ENCODE results near the gene GPR61. TPM values are rescaled to one million over a fixed set of nuclear protein-coding genes. Genes with fewer than 3 reads are reported as not detected.

Gene GPR61
- total RNA-seq, 2 donors from 2014 or later = not detected

- intact Hi-C loops (cut with DNase I) = no loop called here
- DNase-seq (ENCODE audit: low spot score) = no peak
Observed at GRCh38 chr1:109508001-109508872, 31.4 kb upstream of the GPR61 start.

DNA sequence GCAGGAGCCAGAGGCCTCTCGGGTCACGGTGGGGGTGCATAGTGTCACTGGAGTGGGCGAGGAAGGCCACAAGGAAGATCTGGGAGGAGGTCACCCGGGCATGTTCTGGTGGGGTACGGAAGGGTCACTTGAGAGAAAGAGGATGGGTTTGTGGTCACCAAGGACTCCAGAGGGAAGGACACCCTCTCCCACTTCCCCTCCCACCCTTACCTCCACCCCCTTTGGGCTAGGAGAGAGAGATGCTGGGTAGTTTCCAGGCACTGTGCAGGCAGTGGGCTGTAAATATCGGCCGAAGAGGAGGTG, 30.8 kb upstream of the GPR61 start:
- intact Hi-C loops (cut with DNase I) = no loop called here
- DNase-seq (ENCODE audit: low spot score) = no peak

GRCh38 chr1:109509176-109510134, 30.2 kb upstream of the GPR61 start, which contains the start of gene AMIGO1:
AMIGO1 (minus strand) TSS chr1:109509727; CDS start chr1:109508912, 815 bp downstream.
- intact Hi-C loops (cut with DNase I) = no loop called here

DNA sequence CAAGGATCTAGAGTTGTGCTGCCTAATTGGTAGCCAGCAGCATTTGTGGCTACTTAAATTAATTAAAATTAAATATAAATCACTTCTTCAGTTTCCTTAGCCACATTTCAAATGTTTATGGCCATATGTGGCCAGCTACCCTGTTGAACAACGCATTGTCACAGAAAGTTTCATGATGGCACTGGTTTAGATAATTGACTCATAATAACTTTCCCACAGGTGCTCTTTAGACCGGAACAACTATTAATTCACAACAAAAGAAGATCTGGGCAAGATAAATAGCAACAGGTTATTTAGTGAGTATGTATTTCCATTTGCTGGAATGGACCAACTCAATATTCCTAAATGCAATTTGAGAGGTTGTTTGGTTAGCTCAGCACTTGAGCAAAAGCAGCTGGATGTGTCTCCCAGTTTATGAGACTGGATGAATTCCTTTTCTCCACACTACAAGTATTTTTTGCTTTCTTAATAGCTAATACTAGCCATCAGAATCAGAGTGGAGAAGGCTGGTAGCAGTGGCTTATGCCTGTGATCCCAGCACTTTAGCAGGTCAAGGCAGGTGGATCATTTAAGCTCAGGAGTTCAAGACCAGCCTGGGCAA, 26.5 kb upstream of the GPR61 start:
- intact Hi-C loops (cut with DNase I) = no loop called here
- no peak for DNase-seq (ENCODE audit: low spot score)

More at GRCh38 chr1:109509176-109510134, 30.2 kb upstream of the GPR61 start, which contains the start of gene AMIGO1:
- no peak for DNase-seq (ENCODE audit: low spot score)

GRCh38 chr1:109514846-109515245, 24.8 kb upstream of the GPR61 start:
- intact Hi-C loops (cut with DNase I) = no loop called here
- no peak for DNase-seq (ENCODE audit: low spot score)

- no peak for DNase-seq (ENCODE audit: low spot score)
- intact Hi-C loops (cut with DNase I) = no loop called here
Observed at GRCh38 chr1:109516872-109517271, 22.8 kb upstream of the GPR61 start.

DNA sequence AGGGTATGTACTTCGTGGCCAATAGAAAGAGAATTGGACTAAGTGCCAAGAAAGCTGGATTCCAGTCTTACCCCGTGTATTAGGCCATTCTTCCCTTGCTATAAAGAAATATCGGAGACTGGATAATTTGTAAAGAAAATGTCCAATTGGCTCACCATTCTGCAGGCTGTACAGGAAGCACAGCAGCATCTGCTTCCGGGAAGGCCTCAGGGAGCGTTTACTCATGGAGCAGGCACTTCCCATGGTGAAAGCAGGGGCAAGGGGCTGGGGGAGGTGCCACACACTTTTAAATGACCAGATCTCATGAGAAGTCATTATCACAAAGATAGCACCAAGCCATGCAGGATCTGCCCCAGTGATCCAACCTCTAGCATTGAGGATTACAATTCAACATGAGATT, 22.3 kb upstream of the GPR61 start:
- intact Hi-C loops (cut with DNase I) = no loop called here
- DNase-seq (ENCODE audit: low spot score) = no peak

DNA sequence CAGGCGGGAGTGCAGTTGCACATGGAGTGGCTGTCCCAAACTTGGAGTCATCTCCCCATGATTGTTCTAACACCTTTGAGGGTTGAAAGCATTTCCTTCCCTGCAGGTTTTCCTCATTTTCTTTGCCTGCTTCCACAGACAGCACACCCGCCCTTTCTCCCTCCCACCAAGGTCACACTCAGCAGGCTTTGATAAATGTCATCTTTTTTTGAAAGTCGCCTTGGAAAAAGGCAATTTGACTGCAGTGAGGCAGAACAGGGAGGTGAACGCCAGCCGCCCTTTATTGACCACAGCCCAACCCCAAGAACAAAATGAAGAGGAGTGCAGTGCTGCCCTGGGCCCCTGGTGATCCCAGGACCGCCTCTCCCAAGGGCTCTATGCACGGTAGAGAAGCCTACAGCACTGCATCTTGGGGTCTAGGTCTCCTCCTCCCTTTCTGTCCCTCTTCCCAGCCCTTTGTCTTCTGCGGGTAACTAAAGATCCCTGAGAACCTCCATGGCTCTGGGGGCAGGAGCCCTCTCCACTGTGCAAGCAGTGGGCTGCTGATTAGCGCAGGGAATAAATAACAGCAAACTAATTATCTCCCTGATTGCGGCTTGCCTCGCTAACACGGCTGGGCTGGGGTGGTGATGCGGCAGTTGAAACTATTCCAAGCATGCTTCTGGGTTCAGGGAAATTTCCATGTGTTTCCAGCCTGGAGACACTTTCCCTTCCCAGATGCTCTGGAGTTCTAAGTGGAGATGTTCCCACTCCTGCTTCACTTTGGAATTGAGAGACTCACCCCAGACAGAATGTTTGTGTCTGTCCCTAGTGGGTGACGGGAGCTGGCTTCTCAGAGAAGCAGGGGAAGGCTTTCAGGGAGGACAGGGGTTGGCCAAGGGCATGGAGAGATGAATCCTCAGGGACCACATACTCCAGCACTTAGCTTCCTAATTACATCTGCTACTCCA, 18.4 kb upstream of the GPR61 start:
- no peak for DNase-seq (ENCODE audit: low spot score)
- intact Hi-C loops (cut with DNase I) = no loop called here

DNA sequence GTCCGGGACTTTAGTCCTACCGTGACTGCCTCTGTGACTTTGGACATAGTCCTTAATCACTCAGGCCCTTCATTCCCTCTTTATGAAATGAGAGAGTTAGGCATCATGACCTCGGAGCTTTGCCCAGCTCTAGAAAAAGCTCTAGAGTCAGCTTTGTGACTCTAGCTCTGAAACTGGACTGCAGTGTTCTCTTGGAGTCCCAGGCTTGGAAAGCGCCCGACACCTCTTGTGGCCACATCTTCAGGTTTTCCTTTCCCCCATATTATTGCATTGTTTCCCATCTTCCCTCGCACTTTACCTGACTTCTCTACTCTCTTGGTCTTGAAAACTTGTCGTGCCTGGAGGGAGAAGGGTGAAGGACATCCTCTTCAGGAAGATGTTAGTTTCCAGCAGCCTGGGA, 17.6 kb upstream of the GPR61 start:
- intact Hi-C loops (cut with DNase I) = no loop called here
- DNase-seq (ENCODE audit: low spot score) = no peak

- DNase-seq (ENCODE audit: low spot score) = no peak
- intact Hi-C loops (cut with DNase I) = no loop called here
Observed at GRCh38 chr1:109523706-109524105, 16.0 kb upstream of the GPR61 start.

GRCh38 chr1:109527098-109527811, 12.4 kb upstream of the GPR61 start:
- intact Hi-C loops (cut with DNase I) = no loop called here

DNA sequence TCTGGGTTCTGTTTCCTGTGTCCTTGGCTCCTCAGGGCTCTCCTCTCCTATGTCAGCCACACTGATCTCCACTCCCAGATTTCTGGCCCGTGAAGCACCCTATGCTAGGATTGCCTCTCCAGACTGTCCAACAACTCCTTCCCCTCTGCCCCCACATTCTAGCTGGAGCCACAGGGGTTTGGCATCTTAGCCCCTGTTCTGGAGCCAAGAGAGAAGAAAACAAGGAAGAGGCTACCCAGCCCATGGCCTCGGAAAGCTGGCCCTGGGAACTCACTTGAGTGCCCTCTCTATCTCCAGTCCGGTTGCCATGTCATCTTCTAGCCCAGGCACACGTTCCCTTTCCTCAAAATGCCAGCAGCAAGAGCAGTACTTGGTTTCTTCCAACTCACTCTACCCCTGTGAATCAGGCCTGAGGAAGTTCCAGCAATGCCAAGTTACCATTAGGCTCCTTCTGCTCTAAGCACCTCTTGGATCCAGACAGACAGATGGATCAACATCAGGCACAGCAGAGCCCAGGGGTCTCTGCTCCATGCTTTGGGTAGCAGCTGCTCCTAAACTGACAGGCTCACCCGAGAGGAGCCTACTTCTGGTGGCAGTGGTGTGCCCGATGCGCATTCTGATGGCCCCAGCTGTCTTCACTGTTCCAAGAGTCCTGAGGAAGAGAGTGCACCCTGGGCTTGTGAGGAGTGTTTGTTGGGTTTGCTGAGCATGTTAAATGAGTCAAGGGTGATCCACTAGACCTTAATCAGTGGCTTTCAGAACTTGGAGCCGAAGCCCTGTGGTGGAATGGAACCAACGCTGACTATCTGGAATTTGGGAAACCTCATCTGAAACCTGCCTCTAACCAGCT, 11.6 kb upstream of the GPR61 start:
- no peak for DNase-seq (ENCODE audit: low spot score)
- intact Hi-C loops (cut with DNase I) = no loop called here

More at GRCh38 chr1:109527098-109527811, 12.4 kb upstream of the GPR61 start:
- no peak for DNase-seq (ENCODE audit: low spot score)

- no peak for DNase-seq (ENCODE audit: low spot score)
Observed at GRCh38 chr1:109528712-109529111, 11.0 kb upstream of the GPR61 start.

GRCh38 chr1:109529881-109530456, 9.7 kb upstream of the GPR61 start:
- intact Hi-C loops (cut with DNase I) = loop anchor here (2.0 to 10.0 kb wide), 3 partner anchors 33 to 268 kb away; no protein-coding TSS in a partner anchor
- no peak for DNase-seq (ENCODE audit: low spot score)

More at GRCh38 chr1:109528712-109529111, 11.0 kb upstream of the GPR61 start:
- intact Hi-C loops (cut with DNase I) = no loop called here

DNA sequence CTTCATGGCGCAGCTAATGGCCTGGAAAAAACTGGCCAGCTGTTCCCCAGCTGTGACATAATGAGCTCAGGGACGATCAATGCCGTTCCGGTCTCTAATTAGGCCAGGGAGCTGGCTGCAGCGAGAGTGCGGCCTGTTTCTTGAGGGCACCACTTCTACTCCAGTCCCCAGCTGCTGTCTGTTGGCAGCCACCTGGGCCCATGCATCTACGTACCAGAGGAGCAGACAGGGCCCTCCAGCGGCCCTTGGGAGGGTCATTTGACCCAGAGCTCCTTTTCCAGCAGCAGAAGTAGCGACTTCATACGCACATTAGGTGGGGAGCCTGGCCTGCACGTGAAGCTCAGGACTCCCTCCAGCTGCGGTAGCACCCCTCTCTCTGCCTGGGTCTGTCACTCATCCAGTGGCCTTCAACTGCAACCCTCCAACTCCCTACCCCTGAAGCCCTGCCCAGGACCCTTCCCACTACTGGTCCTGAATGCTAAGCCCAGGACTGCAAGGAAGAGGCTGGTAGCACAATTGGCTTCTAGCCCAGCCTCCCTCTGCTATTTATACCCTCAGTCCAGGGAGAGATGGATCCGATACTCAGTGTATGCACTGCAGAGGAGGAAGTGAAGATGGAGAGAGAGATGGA, 9.1 kb upstream of the GPR61 start:
- intact Hi-C loops (cut with DNase I) = loop anchor here (2.0 to 10.0 kb wide), 3 partner anchors 34 to 268 kb away; no protein-coding TSS in a partner anchor
- DNase-seq (ENCODE audit: low spot score) = no peak

- DNase-seq (ENCODE audit: low spot score) = no peak
- intact Hi-C loops (cut with DNase I) = loop anchor here (2.0 to 10.0 kb wide), 3 partner anchors 35 to 269 kb away; no protein-coding TSS in a partner anchor
Observed at GRCh38 chr1:109531380-109531779, 8.3 kb upstream of the GPR61 start.

Measured in posterior vena cava (tissue), 2 donors.